MM.1S (cell line): Measurements from ENCODE around the gene EXOC4.

Experiments
- DNase-seq: peaks from one replicate; pipeline ENCODE4 v3.0.0-alpha.2; 2015
- H2AFZ ChIP-seq: fragments of 300-600 bp; sonication (generic); 2 replicates; pipeline ENCODE4 v1.6.0; 2016; ENCODE audit warnings: antibody characterized with exemption, low read length
- H3F3A ChIP-seq: fragments of 300-600 bp; sonication (generic); 2 replicates; pipeline ENCODE4 v1.6.1; 2016; ENCODE audit warnings: mild to moderate bottlenecking, antibody characterized with exemption, low read length, moderate library complexity, mixed read lengths; ENCODE audit not compliant: insufficient read depth
- H3K27ac ChIP-seq: fragments of 300-600 bp; sonication (generic); 2 replicates; pipeline ENCODE4 v1.5.1; 2016; ENCODE audit warnings: mild to moderate bottlenecking, low read length
- H3K27me3 ChIP-seq: fragments of 300-600 bp; sonication (generic); replicated peaks from 2 replicates; pipeline ENCODE4 v1.6.0; 2016; ENCODE audit warnings: low read length; ENCODE audit not compliant: insufficient read depth
- H3K36me3 ChIP-seq: fragments of 300-600 bp; sonication (generic); replicated peaks from 2 replicates; pipeline ENCODE4 v1.6.1; 2016; ENCODE audit warnings: mild to moderate bottlenecking, low read length, mixed read lengths; ENCODE audit not compliant: insufficient read depth
- H3K4me1 ChIP-seq: fragments of 300-600 bp; sonication (generic); 2 replicates; pipeline ENCODE4 v1.6.1; 2016; ENCODE audit warnings: low read length, mixed read lengths
- H3K4me2 ChIP-seq: fragments of 300-600 bp; sonication (generic); 2 replicates; pipeline ENCODE4 v1.6.0; 2016; ENCODE audit warnings: low read depth, low read length
- H3K4me3 ChIP-seq: fragments of 300-600 bp; sonication (generic); 2 replicates; pipeline ENCODE4 v1.5.1; 2016; ENCODE audit warnings: low read length, mixed read lengths
- H3K79me2 ChIP-seq: fragments of 300-600 bp; sonication (generic); 2 replicates; pipeline ENCODE4 v1.6.1; 2016; ENCODE audit warnings: mixed run types, low read length, mixed read lengths
- H3K9ac ChIP-seq: fragments of 300-600 bp; sonication (generic); 2 replicates; pipeline ENCODE4 v1.6.1; 2016; ENCODE audit warnings: low read length, mixed read lengths
- H3K9me2 ChIP-seq: fragments of 300-600 bp; sonication (generic); replicated peaks from 2 replicates; pipeline ENCODE4 v1.6.1; 2016; ENCODE audit warnings: mild to moderate bottlenecking, low read length, mixed read lengths; ENCODE audit not compliant: insufficient read depth
- H3K9me3 ChIP-seq: fragments of 300-600 bp; sonication (generic); replicated peaks from 2 replicates; pipeline ENCODE4 v1.6.1; 2016; ENCODE audit warnings: mild to moderate bottlenecking, low read length, mixed read lengths; ENCODE audit not compliant: insufficient read depth
- H4K20me1 ChIP-seq: fragments of 300-600 bp; sonication (generic); 2 replicates; pipeline ENCODE4 v1.6.1; 2016; ENCODE audit warnings: mild to moderate bottlenecking, low read length, moderate library complexity, mixed read lengths; ENCODE audit not compliant: insufficient read depth
- EZH2 ChIP-seq: fragments of 300-600 bp; sonication (generic); optimal IDR thresholded peaks from 2 replicates; pipeline ENCODE3; 2017; ENCODE audit warnings: low read depth, mild to moderate bottlenecking, antibody characterized with exemption, low read length, mixed read lengths
- EZH2phosphoT487 ChIP-seq: fragments of 300-600 bp; sonication (generic); IDR thresholded peaks from 2 replicates; pipeline ENCODE4 v1.6.1; 2018; ENCODE audit warnings: antibody characterized with exemption, low read length
- TF ChIP-seq, protein P1 (sequence below): fragments of 300-600 bp; sonication (generic); IDR thresholded peaks from 2 replicates; pipeline ENCODE4 v1.5.1; 2016; ENCODE audit warnings: antibody characterized with exemption, low read length, mixed read lengths

EXOC4 gene

GRCh38 chr7:134058980-134059379 is 806.1 kb downstream of the EXOC4 start:
- peaks cover 8% of the 10 kb centered on the region; the same call in 1 of the 2 replicates for H3K4me1 ChIP-seq
- no peak overlapping the region for H3K4me2 ChIP-seq
- H3K27me3 ChIP-seq, result no peaks in the 10 kb centered on the region
- no peak overlapping the region for H3K27ac ChIP-seq
- H3K36me3 ChIP-seq, result no peaks in the 10 kb centered on the region
- H3F3A ChIP-seq, result no peaks in the 10 kb centered on the region
- H3K79me2 ChIP-seq, result no peaks in the 10 kb centered on the region
- no peaks in the 10 kb centered on the region for H4K20me1 ChIP-seq
- no peak for DNase-seq
- no peaks in the 10 kb centered on the region for H3K9me2 ChIP-seq
- H3K9me3 ChIP-seq, result no peaks in the 10 kb centered on the region
- no peak overlapping the region for H3K9ac ChIP-seq
- TF ChIP-seq, protein P1, sequence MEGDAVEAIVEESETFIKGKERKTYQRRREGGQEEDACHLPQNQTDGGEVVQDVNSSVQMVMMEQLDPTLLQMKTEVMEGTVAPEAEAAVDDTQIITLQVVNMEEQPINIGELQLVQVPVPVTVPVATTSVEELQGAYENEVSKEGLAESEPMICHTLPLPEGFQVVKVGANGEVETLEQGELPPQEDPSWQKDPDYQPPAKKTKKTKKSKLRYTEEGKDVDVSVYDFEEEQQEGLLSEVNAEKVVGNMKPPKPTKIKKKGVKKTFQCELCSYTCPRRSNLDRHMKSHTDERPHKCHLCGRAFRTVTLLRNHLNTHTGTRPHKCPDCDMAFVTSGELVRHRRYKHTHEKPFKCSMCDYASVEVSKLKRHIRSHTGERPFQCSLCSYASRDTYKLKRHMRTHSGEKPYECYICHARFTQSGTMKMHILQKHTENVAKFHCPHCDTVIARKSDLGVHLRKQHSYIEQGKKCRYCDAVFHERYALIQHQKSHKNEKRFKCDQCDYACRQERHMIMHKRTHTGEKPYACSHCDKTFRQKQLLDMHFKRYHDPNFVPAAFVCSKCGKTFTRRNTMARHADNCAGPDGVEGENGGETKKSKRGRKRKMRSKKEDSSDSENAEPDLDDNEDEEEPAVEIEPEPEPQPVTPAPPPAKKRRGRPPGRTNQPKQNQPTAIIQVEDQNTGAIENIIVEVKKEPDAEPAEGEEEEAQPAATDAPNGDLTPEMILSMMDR, result no peak
- TF ChIP-seq EZH2 (no peak), EZH2phosphoT487 (no peak)
- no peak overlapping the region for H3K4me3 ChIP-seq
- no peak overlapping the region for H2AFZ ChIP-seq

DNA sequence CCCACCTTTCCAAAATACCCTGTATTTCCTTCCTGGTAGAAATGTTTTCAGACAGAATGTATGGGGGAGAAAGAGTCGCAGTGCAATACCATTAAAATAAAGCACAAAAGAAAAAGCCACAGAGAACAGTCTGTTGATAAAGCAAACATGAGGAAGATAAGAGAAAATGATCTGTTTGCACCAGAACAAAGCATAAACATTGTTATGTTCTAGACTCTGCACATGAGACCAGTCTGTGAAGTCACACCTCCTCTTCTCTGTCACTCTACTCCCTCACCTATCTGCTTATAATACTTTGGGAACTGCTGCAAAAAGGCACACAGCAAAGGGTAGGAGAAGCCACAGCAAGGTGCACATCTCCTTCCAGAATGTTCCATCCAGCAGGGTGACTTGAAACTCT is 807.0 kb downstream of the EXOC4 start:
- no peak for DNase-seq
- Histone ChIP-seq H2AFZ (no peak overlapping the region), H3K27me3 (no peaks in the 10 kb centered on the region), H3K79me2 (no peaks in the 10 kb centered on the region), H3K4me2 (no peak overlapping the region), H3F3A (no peaks in the 10 kb centered on the region), H4K20me1 (no peaks in the 10 kb centered on the region), H3K27ac (no peak overlapping the region), H3K9me2 (no peaks in the 10 kb centered on the region), H3K9me3 (no peaks in the 10 kb centered on the region), H3K4me3 (no peak overlapping the region), H3K4me1 (peaks cover 8% of the 10 kb centered on the region; the same call in 1 of the 2 replicates), H3K9ac (no peak overlapping the region), H3K36me3 (no peaks in the 10 kb centered on the region)
- TF ChIP-seq, protein P1, result no peak
- TF ChIP-seq EZH2 (no peak), EZH2phosphoT487 (no peak)

- Histone ChIP-seq H2AFZ (no peak overlapping the region), H3K4me3 (no peak overlapping the region), H3K9me2 (no peaks in the 10 kb centered on the region), H4K20me1 (no peaks in the 10 kb centered on the region), H3K36me3 (no peaks in the 10 kb centered on the region), H3K4me1 (peaks cover 8% of the 10 kb centered on the region; the same call in 1 of the 2 replicates), H3K27me3 (no peaks in the 10 kb centered on the region), H3K27ac (no peak overlapping the region), H3K79me2 (no peaks in the 10 kb centered on the region), H3K4me2 (no peak overlapping the region), H3F3A (no peaks in the 10 kb centered on the region), H3K9me3 (no peaks in the 10 kb centered on the region), H3K9ac (no peak overlapping the region)
- TF ChIP-seq EZH2phosphoT487, result no peak
- TF ChIP-seq EZH2, result no peak
- TF ChIP-seq, protein P1, result no peak
- DNase-seq, result no peak
These were observed 808.0 kb downstream of the EXOC4 start for GRCh38 chr7:134060874-134061273.
